ENCODE results near the gene GSTA4.

- no peak for TF ChIP-seq EZH2 (IDR thresholded peaks at IDR 0.05; ENCODE audit: borderline replicate concordance, low read depth, low read length, poor library complexity, severe bottlenecking)
- no peak for TF ChIP-seq CTCF (conservative IDR thresholded peaks at IDR 0.05; ENCODE audit: low read depth, low read length)
Measured at GRCh38 chr6:52994031-52994838, 849 bp downstream of the GSTA4 start.
